Smooth muscle cell of the brain vasculature (primary cell): ENCODE results near the gene HELZ2.

Experiments
- DNase-seq: peaks from one replicate; pipeline ENCODE4 v3.0.0-alpha.2; 2012; ENCODE audit warnings: low read depth, low spot score

The HELZ2 gene

GRCh38 chr20:63525185-63525584 lies 48.9 kb downstream of the HELZ2 start:
- no peak for DNase-seq
